ENCODE measurements around the gene LINGO3. TPM values are rescaled to one million over a fixed set of nuclear protein-coding genes. Genes with fewer than 3 reads are reported as not detected.

The LINGO3 gene
- total and polyA plus RNA-seq, 12 donors: 0.11 TPM; not detected in 11

GRCh38 chr19:2344381-2344870 is 36.5 kb upstream of the LINGO3 start:
- Histone ChIP-seq H3K27ac (no peak overlapping the region), H3K9me3 (replicated peaks in 1 of 3) (no peaks in the 10 kb centered on the region), H3K4me3 (no peak overlapping the region), H3K36me3 (replicated peaks in 1 of 2) (peaks cover 0 to 18% of the 10 kb centered on the region in 2 donors), H3K27me3 (no peaks in the 10 kb centered on the region), H3K4me1 (replicated peaks in 1 of 2) (no peaks in the 10 kb centered on the region)
- no peak for DNase-seq
- WGBS, 4 donors: 90 to 94% (median 94%) methylated on average over 4 to 24 of the region's 24 CpGs
- TF ChIP-seq CTCF (IDR thresholded peaks at IDR 0.05) (no peak), POLR2A (IDR thresholded peaks at IDR 0.05) (no peak)
- intact Hi-C loops (cut with DNase I): no loop called here

GRCh38 chr19:2343289-2343982 is 35.5 kb upstream of the LINGO3 start:
- no peaks in the 10 kb centered on the region for H3K4me1 ChIP-seq (replicated peaks in 1 of 2)
- intact Hi-C loops (cut with DNase I): no loop called here
- WGBS, 4 donors: 91 to 95% (median 94%) methylated on average over 20 to 31 of the region's 31 CpGs
- TF ChIP-seq CTCF (IDR thresholded peaks at IDR 0.05): no peak
- no peak for TF ChIP-seq POLR2A (IDR thresholded peaks at IDR 0.05)
- H3K27ac ChIP-seq: no peak overlapping the region
- H3K4me3 ChIP-seq: no peak overlapping the region
- peaks cover 0 to 22% of the 10 kb centered on the region in 2 donors for H3K36me3 ChIP-seq (replicated peaks in 1 of 2)
- H3K9me3 ChIP-seq (replicated peaks in 1 of 3): no peaks in the 10 kb centered on the region
- no peaks in the 10 kb centered on the region for H3K27me3 ChIP-seq
- DNase-seq: no peak

GRCh38 chr19:2342656-2343288 is 34.8 kb upstream of the LINGO3 start:
- Histone ChIP-seq H3K4me1 (replicated peaks in 1 of 2) (no peaks in the 10 kb centered on the region), H3K4me3 (no peak overlapping the region), H3K9me3 (replicated peaks in 1 of 3) (no peaks in the 10 kb centered on the region), H3K27ac (no peak overlapping the region), H3K27me3 (no peaks in the 10 kb centered on the region), H3K36me3 (replicated peaks in 1 of 2) (peaks cover 0 to 22% of the 10 kb centered on the region in 2 donors)
- DNase-seq: no peak
- no peak for TF ChIP-seq CTCF (IDR thresholded peaks at IDR 0.05)
- no peak for TF ChIP-seq POLR2A (IDR thresholded peaks at IDR 0.05)
- WGBS, 4 donors: 93 to 98% (median 97%) methylated on average over 22 to 29 of the region's 29 CpGs; no CpG with 5 or more reads in 1 of the 4 donors
- intact Hi-C loops (cut with DNase I): no loop called here

GRCh38 chr19:2341982-2342381 is 34.0 kb upstream of the LINGO3 start:
- Histone ChIP-seq H3K27me3 (no peaks in the 10 kb centered on the region), H3K4me1 (replicated peaks in 1 of 2) (no peaks in the 10 kb centered on the region), H3K4me3 (no peak overlapping the region), H3K36me3 (replicated peaks in 1 of 2) (peaks cover 0 to 22% of the 10 kb centered on the region in 2 donors), H3K9me3 (replicated peaks in 1 of 3) (no peaks in the 10 kb centered on the region), H3K27ac (no peak overlapping the region)
- TF ChIP-seq POLR2A (IDR thresholded peaks at IDR 0.05) (no peak), CTCF (IDR thresholded peaks at IDR 0.05) (no peak)
- intact Hi-C loops (cut with DNase I): no loop called here
- DNase-seq: no peak
- whole genome bisulfite sequencing, 4 donors: 89 to 99% (median 90%) methylated on average over 10 to 15 of the region's 15 CpGs
